HL-60/S4 treated with retinoic acid at 250 ng/mL for 4 days and 3 days (cell line): ENCODE results near the gene EZH1.
"Not testable (repeated sequence)": the region's sequence is repeated elsewhere in the genome, so short reads cannot be mapped to it uniquely, and the experiment has no call there.

Experiments used
- in situ Hi-C: fragments of 300-500 bp; cut with MboI; formaldehyde crosslinking; loops from 2 replicates; pipeline ENCODE4 v1.7.0; 2022; ENCODE audit warnings: low sequenced_read_pairs

EZH1 gene

DNA sequence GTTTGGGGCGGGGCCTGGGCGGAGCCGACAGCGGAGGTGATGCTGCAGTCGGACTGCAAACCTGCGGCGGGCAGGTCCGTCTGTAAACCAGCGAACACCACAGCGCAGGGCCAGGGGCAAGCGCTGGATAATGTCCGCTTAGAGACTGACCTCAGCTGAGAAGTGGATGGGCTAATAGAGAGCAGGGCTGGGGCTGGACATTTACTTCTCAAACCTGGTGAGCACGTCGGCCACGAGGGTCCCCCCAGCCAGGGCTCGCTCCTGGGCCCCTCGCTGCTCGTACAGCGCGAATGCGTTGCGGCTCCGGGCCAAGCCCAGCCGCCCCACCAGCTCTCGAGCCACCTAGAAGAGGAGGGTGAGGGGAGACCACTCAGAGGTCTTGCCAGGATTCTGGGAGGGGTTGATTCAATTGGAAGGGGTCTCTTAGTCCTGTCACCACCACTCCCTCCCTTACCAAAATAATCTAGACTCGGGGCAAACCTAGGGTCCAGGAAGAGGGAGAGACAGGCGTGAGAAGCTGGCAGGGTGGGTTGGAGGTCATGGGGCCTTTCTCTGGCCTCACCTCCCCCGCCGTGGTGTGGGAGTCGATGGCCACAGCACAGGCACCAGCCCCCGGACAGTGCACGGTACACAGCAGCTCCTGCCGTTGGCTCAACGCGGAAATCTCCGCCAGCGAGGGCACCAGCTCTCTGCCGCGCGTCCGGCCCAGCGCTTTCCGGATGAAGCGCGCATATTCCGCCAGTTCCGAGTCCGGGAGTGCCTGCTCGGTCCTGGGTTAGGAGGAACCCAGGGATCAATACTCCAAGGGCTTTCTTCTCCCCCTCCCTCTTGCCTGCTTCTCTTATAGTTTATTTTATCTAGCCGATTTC lies 73.8 kb downstream of the EZH1 start:
- in situ Hi-C loops, result no loop called here

DNA sequence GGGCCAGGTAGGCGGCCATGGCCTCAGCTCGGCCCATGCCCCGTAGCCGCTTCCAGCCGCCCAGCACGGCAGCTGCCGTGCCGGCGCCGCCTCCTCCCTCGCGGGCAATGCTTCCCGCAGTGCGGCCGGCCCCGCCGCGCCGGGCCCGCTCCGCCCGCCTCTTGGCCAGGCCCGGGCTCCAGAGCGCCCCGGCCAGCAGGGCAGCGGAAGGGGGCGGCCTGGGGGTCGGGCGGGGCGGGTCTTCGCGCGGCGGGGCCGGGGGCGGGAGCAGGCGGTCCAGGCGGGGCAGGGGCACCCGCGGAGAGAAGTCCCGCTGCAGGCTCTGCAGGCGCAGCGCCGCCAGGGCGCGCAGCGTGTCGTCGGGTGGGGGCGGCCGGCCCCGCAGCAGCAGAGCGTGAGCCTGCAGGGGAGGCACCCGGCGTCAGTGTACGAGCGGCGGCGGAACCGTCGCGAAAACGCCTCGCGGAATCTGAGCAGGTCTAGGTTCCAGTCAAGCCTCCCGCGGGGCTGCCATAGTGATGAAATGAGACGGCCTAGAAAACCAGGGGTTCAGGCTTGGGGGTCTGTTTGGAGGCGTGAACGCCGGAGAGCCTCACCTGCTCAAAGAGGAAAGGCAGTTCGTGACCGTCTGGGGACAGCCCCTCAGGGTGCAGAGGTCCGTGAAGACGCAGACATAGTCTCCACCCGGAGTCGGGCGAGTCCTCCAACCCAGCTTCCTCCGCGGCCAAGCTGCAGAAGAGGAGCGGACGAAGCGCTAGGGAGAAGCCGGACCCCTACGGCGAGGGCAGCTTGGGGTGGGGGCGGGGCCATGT lies 74.7 kb downstream of the EZH1 start:
- in situ Hi-C loops, result no loop called here

DNA sequence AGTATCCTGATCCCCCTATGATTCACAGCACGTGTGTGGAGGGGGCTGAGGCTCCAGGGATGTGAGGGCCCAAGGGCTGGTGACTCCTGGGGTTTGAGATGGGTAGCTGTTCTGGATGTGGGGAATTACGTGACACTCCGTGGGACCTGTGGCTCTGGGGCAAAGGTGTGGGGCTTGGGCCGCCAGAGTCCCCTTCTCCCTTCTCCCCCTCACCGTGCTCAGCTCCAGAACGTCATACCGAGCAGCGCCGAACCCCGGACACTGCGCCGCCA lies 75.2 kb downstream of the EZH1 start:
- in situ Hi-C loops, result no loop called here

DNA sequence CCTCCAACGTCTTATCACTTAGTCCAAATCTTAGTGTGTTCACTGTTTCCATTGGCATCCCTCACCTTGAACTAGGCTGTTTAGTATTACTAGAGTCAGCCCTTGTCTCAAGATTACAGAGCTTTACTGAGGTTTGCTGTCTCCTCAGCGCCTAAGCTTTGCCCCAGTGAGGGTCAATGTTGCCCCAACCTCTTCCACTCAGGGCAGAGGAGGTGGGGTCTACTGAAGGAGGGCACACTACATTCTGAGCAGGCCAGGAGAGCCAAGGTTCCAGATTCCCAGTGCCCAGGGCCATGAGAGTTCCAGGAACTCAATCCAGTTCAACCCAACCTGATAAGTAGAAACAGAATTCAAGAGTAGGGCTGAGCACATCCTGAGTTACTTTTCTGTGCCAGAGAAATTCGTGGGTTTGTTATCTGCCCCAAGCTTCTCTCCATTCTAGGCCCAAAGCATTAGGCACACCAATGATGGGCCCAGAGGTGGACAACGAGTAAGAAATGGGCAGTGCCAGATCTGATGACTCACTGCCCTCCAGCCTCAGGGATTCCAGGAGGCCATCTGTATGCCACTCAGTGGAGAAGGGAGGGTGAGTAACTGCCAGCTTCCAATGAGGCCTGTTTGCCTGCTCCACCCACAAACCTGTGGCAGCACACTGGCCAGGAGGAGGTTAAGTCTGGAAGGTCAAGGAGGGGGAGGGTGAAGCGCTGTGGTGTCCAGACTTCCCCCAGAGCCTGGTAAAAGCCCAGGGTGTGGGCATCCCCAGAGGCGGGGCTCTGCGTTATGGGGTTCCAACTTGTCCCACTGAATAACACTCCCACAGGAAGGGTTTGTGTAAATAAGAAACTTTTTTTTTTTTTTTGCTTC lies 77.5 kb downstream of the EZH1 start:
- in situ Hi-C loops, result no loop called here

DNA sequence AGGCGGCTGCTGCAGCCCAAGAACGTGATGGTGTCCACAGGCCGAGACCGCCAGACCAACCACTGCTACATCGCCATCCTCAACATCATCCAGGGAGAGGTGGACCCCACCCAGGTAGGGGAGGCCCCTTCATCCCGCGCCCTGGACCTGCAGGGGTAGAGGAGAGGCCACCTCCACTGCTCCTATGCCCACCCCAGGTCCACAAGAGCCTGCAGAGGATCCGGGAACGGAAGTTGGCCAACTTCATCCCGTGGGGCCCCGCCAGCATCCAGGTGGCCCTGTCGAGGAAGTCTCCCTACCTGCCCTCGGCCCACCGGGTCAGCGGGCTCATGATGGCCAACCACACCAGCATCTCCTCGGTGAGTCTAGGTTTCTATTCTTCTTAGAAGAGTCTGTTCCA lies 78.7 kb downstream of the EZH1 start:
- in situ Hi-C loops, result not testable (repeated sequence)

DNA sequence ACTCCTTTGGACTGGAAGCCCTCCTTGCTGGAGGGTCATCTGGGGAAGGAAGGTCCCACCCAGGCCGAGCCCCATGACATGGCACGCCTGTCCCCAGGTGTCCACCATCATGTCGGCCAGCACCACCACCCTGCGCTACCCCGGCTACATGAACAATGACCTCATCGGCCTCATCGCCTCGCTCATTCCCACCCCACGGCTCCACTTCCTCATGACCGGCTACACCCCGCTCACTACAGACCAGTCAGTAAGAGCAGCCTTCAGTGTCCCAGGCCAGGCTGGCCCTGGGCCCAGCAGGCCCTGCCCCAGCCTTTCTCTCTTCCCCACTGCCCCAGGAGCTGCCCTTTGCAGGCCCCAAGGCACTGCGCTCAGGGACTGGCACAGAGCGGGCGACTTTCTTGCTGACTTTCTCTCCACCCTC lies 79.2 kb downstream of the EZH1 start:
- in situ Hi-C loops, result no loop called here

DNA sequence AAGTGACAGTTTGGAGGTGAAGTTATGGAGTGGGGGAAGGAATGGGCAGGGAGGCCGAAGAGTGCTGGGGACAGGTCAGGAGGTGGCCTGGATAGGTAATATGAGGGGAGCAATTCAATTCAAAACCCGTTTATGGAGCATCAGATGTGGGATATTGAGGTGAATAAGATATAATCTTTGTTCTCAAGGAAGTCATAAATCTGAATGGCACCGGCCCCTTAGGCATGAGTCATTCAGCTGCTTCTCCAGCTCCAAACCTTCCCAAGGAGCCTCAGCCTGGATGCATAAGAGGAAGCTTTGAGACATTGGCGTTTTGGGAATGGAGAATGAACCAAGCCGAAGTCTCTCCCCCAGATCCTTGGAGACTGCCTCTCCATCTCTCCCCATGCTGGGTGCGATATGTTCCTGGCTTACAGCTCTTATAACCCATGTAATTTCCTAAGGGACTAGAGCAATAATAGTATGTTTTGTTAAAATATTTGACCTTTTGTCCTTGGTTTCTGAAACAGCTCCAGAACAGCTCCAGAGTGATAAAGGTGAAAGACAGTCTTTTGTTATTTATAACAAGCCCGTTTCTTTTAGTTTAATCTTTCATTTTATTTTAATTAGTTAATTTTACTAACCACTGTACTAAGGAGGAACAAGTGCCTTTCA lies 84.0 kb downstream of the EZH1 start:
- in situ Hi-C loops, result no loop called here

DNA sequence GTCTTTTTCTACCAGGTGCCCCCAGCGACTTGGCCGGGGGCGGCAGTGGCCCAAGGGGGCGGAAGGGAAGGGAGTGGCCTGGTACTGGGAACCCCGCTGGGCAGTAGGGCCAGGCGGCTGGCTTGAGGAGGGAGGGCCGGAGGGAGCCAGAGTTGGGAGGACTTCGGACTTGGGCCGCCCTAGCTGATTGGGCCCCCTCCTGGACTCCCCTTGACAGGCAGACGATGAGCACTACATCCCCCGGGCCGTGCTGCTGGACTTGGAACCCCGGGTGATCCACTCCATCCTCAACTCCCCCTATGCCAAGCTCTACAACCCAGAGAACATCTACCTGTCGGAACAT lies 84.9 kb downstream of the EZH1 start:
- in situ Hi-C loops, result not testable (repeated sequence)

DNA sequence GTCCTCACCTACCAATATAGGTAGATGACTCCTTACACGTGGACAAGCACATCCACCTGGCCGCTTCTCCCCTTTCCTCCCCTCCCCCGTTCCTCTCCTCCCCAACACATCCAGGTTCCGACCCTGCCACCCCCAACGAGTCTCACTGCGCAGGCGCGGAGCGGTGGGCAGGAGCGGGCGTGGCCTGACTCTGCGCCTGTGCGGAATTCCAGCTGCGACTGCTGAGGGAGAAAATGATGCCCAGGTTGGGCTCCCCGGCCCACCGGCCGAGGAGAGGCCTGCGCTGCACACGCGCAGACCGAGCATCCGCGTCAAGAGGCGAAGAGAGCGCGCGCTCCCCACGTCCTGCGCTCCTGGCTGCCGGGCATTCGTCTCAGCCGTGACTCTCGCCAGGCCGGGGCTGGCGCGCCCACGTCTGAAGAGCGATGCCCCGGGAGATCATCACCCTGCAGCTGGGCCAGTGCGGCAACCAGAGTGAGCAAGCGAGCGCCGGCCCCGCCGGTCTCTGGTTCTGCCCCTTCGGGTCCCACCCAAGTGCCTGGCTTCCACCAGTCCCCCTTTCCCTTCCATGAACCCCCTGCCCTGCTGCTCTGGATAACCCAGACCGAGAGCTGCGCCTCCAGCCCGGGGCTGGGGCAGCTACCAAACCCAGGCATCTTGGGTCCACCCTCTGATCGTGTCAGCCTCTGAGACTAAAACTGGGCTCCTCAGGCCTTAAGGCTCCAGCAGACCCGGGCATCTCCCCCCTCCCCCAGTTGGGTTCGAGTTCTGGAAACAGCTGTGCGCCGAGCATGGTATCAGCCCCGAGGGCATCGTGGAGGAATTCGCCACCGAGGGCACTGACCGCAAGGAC lies 85.5 kb downstream of the EZH1 start, which contains the start of gene TUBG2:
Gene TUBG2, plus strand, starts transcription at position 206 of the 853 bp plus-strand sequence. Its CDS starts 220 bp downstream, at position 426.
- in situ Hi-C loops, result no loop called here

DNA sequence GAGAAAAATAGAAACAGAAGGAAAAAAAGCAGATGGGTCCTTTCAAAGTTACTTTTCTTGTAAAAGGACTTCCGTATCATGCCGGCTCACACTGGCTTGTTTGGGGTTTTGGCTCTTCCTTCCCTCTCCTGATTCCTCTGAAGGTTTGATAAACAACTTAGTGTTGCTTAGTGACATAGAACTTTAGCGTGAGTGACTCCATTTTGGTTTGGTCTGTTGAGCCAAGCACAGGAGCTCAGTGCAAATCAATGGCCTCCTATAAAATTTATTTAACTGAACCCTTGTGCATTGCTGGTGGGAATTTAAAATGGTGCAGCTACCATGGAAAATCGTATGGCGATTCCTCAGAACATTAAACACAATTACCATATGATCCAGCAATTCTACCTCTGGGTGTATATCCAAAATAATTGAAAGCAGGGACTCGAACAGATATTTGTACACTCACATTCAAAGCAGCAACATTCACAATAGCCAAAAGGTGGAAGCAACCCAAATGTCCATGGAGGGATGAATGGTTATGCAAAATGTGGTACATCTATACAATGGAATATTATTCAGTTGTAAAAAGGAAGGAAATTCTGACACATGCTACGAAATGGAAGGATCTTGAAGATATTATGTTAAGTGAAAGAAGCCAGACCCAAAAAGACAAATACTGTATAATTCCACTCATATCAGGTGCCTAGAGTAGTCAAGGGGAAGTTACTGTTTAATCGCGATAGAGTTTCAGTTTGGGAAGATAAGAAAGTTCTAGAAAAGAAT lies 86.8 kb downstream of the EZH1 start:
- in situ Hi-C loops, result no loop called here

DNA sequence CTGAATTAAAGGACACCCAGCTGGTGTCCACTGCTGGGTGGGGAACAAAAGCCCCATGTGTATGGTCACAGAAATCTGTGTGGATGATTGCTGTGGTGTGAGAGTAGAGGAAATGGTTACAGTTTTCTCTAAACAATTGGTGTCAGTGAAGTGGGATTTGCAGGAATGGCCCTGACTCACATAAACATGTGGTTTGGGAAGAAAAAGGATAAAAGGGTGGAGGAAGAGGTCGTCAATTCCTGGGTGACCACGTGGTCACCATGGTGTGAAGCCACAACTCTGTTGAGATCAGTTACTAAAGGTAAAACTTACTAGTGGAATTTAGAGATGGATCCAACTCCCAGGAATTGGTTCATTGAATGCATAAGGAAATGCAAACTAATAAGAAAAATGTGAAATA lies 89.3 kb downstream of the EZH1 start:
- in situ Hi-C loops, result no loop called here

DNA sequence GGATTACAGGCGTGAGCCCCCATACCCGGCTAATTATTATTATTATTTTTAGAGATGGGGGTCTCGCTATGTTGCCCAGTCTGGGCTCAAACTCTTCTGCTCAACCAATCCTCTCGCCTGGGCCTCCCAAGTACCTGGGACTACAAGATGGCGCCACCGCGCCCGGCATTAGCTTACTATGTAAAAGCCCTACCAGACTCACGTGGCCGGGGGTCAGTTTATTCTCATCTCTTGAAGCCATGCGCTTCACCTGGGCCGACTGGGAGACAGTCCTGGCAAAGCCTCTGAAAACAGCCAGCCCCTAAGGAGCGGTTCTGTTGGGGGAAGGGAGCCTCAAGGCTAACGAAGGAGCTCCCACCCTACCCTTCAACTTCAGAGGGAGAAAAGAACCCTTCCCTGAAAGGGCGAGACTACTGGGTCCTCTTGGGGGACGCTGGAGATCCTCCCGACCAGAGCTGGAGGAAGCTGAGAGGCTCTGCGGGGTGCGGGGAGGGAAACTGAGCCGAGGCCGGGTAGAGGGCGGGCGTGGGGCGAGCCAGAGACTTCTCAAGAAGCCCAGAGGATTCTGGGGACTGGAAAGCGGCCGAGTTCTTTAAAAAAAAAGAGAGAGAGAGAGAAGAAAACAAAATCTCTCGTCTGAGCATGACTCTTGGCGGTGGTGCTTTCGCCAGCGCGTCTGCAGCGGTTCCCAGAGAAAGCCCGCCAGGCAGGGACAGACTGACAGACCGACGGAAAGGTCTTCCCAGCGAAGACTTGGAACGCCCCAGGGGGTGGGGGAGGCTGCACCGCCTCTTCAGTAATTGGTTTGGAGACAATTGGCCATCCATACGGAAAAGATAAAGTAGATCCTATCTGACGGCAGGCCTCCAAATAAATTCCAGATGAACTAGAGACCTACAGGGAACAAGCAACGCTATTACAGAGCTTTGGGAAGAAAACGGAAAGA lies 91.4 kb downstream of the EZH1 start:
- in situ Hi-C loops, result no loop called here

DNA sequence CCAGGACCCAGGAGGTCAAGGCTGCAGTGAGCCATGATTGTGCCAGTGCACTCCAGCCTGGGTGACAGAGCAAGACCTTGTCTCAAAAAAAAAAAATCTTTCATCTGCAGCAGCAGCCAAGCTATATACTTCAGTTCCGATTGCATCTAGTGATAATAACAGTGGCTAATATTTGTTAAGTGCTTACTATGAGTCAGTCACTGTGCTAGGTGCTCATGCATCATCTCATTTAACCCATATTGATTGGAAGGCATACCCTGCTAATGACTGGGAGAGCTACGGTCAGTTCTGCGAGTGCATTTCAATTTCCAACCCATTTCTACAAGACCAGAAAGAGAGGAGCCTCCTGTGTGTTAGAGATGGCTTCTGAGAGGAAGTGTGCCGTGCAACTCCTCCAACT lies 93.4 kb downstream of the EZH1 start:
- in situ Hi-C loops, result no loop called here
